Ishikawa (cell line): ENCODE measurements around the gene PCDHGA1.

Source experiments
- CEBPB ChIP-seq: IDR thresholded peaks from 2 replicates; pipeline ENCODE4 v1.6.1; 2012
- CREB1 ChIP-seq: IDR thresholded peaks from 2 replicates; pipeline ENCODE4 v1.6.1; 2012; ENCODE audit warnings: low read depth
- EGR1 ChIP-seq: IDR thresholded peaks from 2 replicates; pipeline ENCODE4 v1.6.1; 2012
- EP300 ChIP-seq: IDR thresholded peaks from 2 replicates; pipeline ENCODE4 v1.6.1; 2012; ENCODE audit warnings: borderline replicate concordance
- FOXM1 ChIP-seq: IDR thresholded peaks from 2 replicates; pipeline ENCODE4 v1.6.1; 2012; ENCODE audit warnings: low read depth, borderline replicate concordance
- MAX ChIP-seq: IDR thresholded peaks from 2 replicates; pipeline ENCODE4 v1.6.1; 2012
- NFIC ChIP-seq: IDR thresholded peaks from 2 replicates; pipeline ENCODE4 v1.6.1; 2012
- RAD21 ChIP-seq: IDR thresholded peaks from 2 replicates; pipeline ENCODE4 v1.6.1; 2012; ENCODE audit warnings: low read depth
- REST ChIP-seq: IDR thresholded peaks from 2 replicates; pipeline ENCODE4 v1.6.1; 2012; ENCODE audit warnings: low read depth, mild to moderate bottlenecking
- TAF1 ChIP-seq: IDR thresholded peaks from 2 replicates; pipeline ENCODE4 v1.6.1; 2012; ENCODE audit warnings: low read depth, mild to moderate bottlenecking
- TCF12 ChIP-seq: IDR thresholded peaks from 2 replicates; pipeline ENCODE4 v1.6.1; 2012; ENCODE audit warnings: low read depth
- TEAD4 ChIP-seq: IDR thresholded peaks from 2 replicates; pipeline ENCODE4 v1.6.1; 2012
- USF1 ChIP-seq: IDR thresholded peaks from 2 replicates; pipeline ENCODE4 v1.6.1; 2012
- YY1 ChIP-seq: IDR thresholded peaks from 2 replicates; pipeline ENCODE4 v1.6.1; 2012; ENCODE audit warnings: low read depth
- ZBTB7A ChIP-seq: IDR thresholded peaks from 2 replicates; pipeline ENCODE4 v1.6.1; 2012; ENCODE audit warnings: low read depth

PCDHGA1 gene

GRCh38 chr5:141547488-141547887 lies 217.2 kb downstream of the PCDHGA1 start:
- TF ChIP-seq EGR1 (no peak), NFIC (no peak), CREB1 (no peak), YY1 (no peak), USF1 (no peak)

GRCh38 chr5:141547921-141548320 lies 217.6 kb downstream of the PCDHGA1 start:
- TF ChIP-seq NFIC (no peak), CEBPB (0 out of 2 replicates have a peak, but pooled peaks have one; percentile 37), EP300 (no peak), TAF1 (no peak)

GRCh38 chr5:141557681-141558136 lies 227.4 kb downstream of the PCDHGA1 start:
- TF ChIP-seq TCF12: 0 out of 2 replicates have a peak, but pooled peaks have one; percentile 42
- TF ChIP-seq YY1: peak; percentile 97
- TF ChIP-seq NFIC: peak; percentile 19; the same call in 1 of the 2 replicates
- peak; percentile 78 for TF ChIP-seq RAD21
- TF ChIP-seq TEAD4: peak; percentile 87
- TF ChIP-seq EGR1: peak; percentile 39; the same call in 1 of the 2 replicates
- no peak for TF ChIP-seq REST
- TF ChIP-seq CREB1: no peak

- no peak for TF ChIP-seq USF1
- TF ChIP-seq TCF12: 0 out of 2 replicates have a peak, but pooled peaks have one; percentile 5
- TF ChIP-seq FOXM1: no peak
- TF ChIP-seq REST: no peak
- TF ChIP-seq YY1: no peak
These were observed 227.8 kb downstream of the PCDHGA1 start for GRCh38 chr5:141558150-141558549.

- no peak for TF ChIP-seq TEAD4
- TF ChIP-seq NFIC: no peak
- TF ChIP-seq YY1: no peak
- TF ChIP-seq ZBTB7A: no peak
- no peak for TF ChIP-seq MAX
- no peak for TF ChIP-seq EP300
- no peak for TF ChIP-seq CREB1
- no peak for TF ChIP-seq TCF12
- no peak for TF ChIP-seq EGR1
These were observed 229.1 kb downstream of the PCDHGA1 start for GRCh38 chr5:141559461-141559860.

- TF ChIP-seq TEAD4 (peak; percentile 77), ZBTB7A (no peak), NFIC (peak; percentile 59), YY1 (no peak), EGR1 (no peak)
These were observed 229.8 kb downstream of the PCDHGA1 start for GRCh38 chr5:141560151-141560550.

- peak; percentile 66 for TF ChIP-seq CEBPB
- peak; percentile 92 for TF ChIP-seq USF1
- TF ChIP-seq EP300: no peak
- TF ChIP-seq NFIC: peak; percentile 98
- TF ChIP-seq FOXM1: no peak
- no peak for TF ChIP-seq REST
- TF ChIP-seq ZBTB7A: no peak
- TF ChIP-seq YY1: peak; percentile 67; the same call in 1 of the 2 replicates
- TF ChIP-seq EGR1: no peak
- TF ChIP-seq TEAD4: no peak
- peak; percentile 69 for TF ChIP-seq TCF12
- peak; percentile 58 for TF ChIP-seq RAD21
- TF ChIP-seq MAX: peak; percentile 42; the same call in 1 of the 2 replicates
- no peak; the same call in 1 of the 2 replicates for TF ChIP-seq TAF1
- TF ChIP-seq CREB1: peak; percentile 72
These were observed 230.6 kb downstream of the PCDHGA1 start for GRCh38 chr5:141560725-141561483.
